ENCODE results near the gene SOCS3. TPM values are rescaled to one million over a fixed set of nuclear protein-coding genes. Genes with fewer than 3 reads are reported as not detected.

The SOCS3 gene
- total RNA-seq, 2 experiments from 2014 or later: not detected

DNA sequence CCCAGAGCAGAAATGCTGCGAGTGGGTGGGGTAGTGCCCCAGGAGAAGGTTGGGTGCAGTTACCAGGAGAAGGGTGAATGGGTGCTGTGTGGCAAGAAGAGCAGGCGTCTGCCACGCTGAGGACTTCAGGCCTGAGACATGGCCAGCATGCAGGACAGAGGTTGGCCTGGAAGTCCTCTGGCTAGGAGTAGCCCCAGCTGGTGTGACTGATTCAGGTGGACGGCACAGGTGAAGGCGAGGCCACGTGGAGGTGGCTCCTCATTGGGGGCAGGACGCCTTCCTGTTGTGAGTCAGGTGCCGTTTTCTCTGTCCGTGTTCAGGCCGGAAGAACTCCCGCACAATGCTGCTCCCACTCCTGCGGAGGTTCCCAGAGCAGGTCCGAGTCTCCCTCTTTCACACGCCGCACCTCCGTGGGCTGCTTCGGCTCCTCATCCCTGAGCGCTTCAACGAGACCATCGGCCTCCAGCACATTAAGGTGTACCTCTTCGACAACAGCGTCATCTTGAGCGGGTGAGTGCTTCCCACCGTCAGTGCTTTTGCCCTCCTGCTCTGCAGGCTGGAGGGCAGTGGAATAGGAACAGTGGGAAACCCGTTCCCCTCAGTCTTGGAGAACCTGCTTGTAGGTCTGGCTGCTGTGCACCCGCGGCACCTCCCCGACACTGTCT, 39.3 kb upstream of the SOCS3 start:
- Histone ChIP-seq H3K36me3 (ENCODE audit: insufficient read depth, low read length) (peaks cover 94% of the 10 kb centered on the region), H3K4me1 (ENCODE audit: insufficient read depth, low read length, poor library complexity, severe bottlenecking) (no peaks in the 10 kb centered on the region), H3K9me2 (ENCODE audit: insufficient read depth, low read length) (no peaks in the 10 kb centered on the region), H2AFZ (ENCODE audit: low read length) (no peak overlapping the region), H4K20me1 (ENCODE audit: insufficient read depth, low read length) (no peaks in the 10 kb centered on the region), H3K4me2 (ENCODE audit: low read length) (no peak overlapping the region), H3K4me3 (ENCODE audit: low read depth, low read length, poor library complexity, severe bottlenecking) (no peak overlapping the region), H3K27ac (ENCODE audit: low read depth, low read length, poor library complexity, severe bottlenecking) (no peak overlapping the region), H3K79me2 (ENCODE audit: insufficient read depth, low read depth, low read length) (no peaks in the 10 kb centered on the region), H3K9me3 (ENCODE audit: low read length) (no peaks in the 10 kb centered on the region)
- BruUV-seq (replicated peaks): no TSS peak
- ChIA-PET POLR2A (no interaction called here), CTCF (ENCODE audit: unreplicated experiment) (no interaction called here)
- intact Hi-C loops (cut with micrococcal nuclease; ENCODE audit: unreplicated experiment): no loop called here
- no peak for DNase-seq (ENCODE audit: low spot score)
- no peak for TF ChIP-seq EZH2phosphoT487 (IDR thresholded peaks at IDR 0.05; ENCODE audit: borderline replicate concordance, low read depth, low read length)
- TF ChIP-seq, protein P1, sequence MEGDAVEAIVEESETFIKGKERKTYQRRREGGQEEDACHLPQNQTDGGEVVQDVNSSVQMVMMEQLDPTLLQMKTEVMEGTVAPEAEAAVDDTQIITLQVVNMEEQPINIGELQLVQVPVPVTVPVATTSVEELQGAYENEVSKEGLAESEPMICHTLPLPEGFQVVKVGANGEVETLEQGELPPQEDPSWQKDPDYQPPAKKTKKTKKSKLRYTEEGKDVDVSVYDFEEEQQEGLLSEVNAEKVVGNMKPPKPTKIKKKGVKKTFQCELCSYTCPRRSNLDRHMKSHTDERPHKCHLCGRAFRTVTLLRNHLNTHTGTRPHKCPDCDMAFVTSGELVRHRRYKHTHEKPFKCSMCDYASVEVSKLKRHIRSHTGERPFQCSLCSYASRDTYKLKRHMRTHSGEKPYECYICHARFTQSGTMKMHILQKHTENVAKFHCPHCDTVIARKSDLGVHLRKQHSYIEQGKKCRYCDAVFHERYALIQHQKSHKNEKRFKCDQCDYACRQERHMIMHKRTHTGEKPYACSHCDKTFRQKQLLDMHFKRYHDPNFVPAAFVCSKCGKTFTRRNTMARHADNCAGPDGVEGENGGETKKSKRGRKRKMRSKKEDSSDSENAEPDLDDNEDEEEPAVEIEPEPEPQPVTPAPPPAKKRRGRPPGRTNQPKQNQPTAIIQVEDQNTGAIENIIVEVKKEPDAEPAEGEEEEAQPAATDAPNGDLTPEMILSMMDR (conservative IDR thresholded peaks at IDR 0.05; ENCODE audit: low read length): no peak

DNA sequence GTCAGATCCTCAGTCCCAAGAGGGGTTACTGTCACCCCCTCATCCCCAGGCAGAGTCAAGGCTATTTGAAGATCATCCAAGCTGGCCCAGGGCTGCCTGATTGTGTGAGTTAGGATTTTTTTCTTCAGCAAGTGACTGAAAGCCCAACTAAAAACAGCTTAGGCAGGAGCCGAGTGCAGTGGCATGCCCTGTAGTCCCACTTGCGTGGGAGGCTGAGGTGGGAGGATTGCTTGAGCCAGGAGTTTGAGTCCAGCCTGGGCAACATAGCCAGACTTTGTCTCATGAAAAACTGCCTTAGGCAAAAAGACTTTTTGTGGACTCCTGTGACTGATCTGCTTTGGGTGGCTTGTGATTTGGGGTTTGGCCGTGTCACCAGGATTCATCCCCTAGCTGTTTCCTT, 38.5 kb upstream of the SOCS3 start:
- Histone ChIP-seq H3K4me2 (ENCODE audit: low read length) (no peak overlapping the region), H4K20me1 (ENCODE audit: insufficient read depth, low read length) (no peaks in the 10 kb centered on the region), H3K4me3 (ENCODE audit: low read depth, low read length, poor library complexity, severe bottlenecking) (no peak overlapping the region), H3K9me3 (ENCODE audit: low read length) (no peaks in the 10 kb centered on the region), H3K79me2 (ENCODE audit: insufficient read depth, low read depth, low read length) (no peaks in the 10 kb centered on the region), H3K36me3 (ENCODE audit: insufficient read depth, low read length) (peaks cover 91% of the 10 kb centered on the region), H3K9me2 (ENCODE audit: insufficient read depth, low read length) (no peaks in the 10 kb centered on the region), H3K27ac (ENCODE audit: low read depth, low read length, poor library complexity, severe bottlenecking) (no peak overlapping the region), H3K4me1 (ENCODE audit: insufficient read depth, low read length, poor library complexity, severe bottlenecking) (no peaks in the 10 kb centered on the region), H2AFZ (ENCODE audit: low read length) (no peak overlapping the region)
- TF ChIP-seq EZH2phosphoT487 (IDR thresholded peaks at IDR 0.05; ENCODE audit: borderline replicate concordance, low read depth, low read length): no peak
- TF ChIP-seq, protein P1 (conservative IDR thresholded peaks at IDR 0.05; ENCODE audit: low read length): no peak
- intact Hi-C loops (cut with micrococcal nuclease; ENCODE audit: unreplicated experiment): no loop called here
- no TSS peak for BruUV-seq (replicated peaks)
- ChIA-PET CTCF (ENCODE audit: unreplicated experiment) (no interaction called here), POLR2A (no interaction called here)
- DNase-seq (ENCODE audit: low spot score): no peak

DNA sequence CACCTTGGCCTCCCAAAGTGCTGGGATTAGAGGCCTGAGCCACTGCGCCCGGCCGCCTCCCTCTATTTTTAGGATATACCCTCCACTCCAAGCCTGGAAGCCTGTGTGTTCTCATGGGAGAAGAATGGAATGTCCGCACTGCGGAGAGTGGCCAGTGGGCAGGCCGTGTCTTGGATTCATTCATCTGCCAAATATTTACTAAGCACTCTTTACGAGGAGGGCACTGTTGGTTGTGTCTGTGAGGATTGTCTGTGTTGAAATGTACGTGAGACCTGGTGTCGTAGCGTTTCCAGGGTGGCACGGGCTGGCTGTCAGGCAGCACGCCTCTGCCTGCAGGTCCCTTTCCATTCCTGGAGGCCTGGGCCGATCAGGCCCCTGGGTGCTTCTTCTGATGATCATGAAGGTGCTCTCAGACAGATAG, 37.8 kb upstream of the SOCS3 start:
- POLR2A ChIA-PET: no interaction called here
- no peak for DNase-seq (ENCODE audit: low spot score)
- H3K36me3 ChIP-seq (ENCODE audit: insufficient read depth, low read length): peaks cover 89% of the 10 kb centered on the region
- intact Hi-C loops (cut with micrococcal nuclease; ENCODE audit: unreplicated experiment): no loop called here
- no peak overlapping the region for H3K4me3 ChIP-seq (ENCODE audit: low read depth, low read length, poor library complexity, severe bottlenecking)
- H2AFZ ChIP-seq (ENCODE audit: low read length): no peak overlapping the region
- no peaks in the 10 kb centered on the region for H4K20me1 ChIP-seq (ENCODE audit: insufficient read depth, low read length)
- no peaks in the 10 kb centered on the region for H3K9me3 ChIP-seq (ENCODE audit: low read length)
- no peaks in the 10 kb centered on the region for H3K9me2 ChIP-seq (ENCODE audit: insufficient read depth, low read length)
- BruUV-seq (replicated peaks): no TSS peak
- no peak overlapping the region for H3K4me2 ChIP-seq (ENCODE audit: low read length)
- CTCF ChIA-PET (ENCODE audit: unreplicated experiment): no interaction called here
- H3K4me1 ChIP-seq (ENCODE audit: insufficient read depth, low read length, poor library complexity, severe bottlenecking): no peaks in the 10 kb centered on the region
- TF ChIP-seq, protein P1 (conservative IDR thresholded peaks at IDR 0.05; ENCODE audit: low read length): no peak
- no peak for TF ChIP-seq EZH2phosphoT487 (IDR thresholded peaks at IDR 0.05; ENCODE audit: borderline replicate concordance, low read depth, low read length)
- 0 out of 2 replicates have a peak, but pooled peaks cover under 1% of the 10 kb centered on the region for H3K79me2 ChIP-seq (ENCODE audit: insufficient read depth, low read depth, low read length)
- H3K27ac ChIP-seq (ENCODE audit: low read depth, low read length, poor library complexity, severe bottlenecking): no peak overlapping the region

All from OCI-LY7 (cell line).